ENCODE measurements around the gene P2RY13.

Gene P2RY13

GRCh38 chr3:151329363-151329762, at the start of gene P2RY13:
TSS of gene P2RY13 (minus strand) at chr3:151329549. CDS start at chr3:151329528, 21 bp downstream.
- DNase-seq: no peak

- DNase-seq: no peak
Measured at GRCh38 chr3:151377768-151378385, 48.5 kb upstream of the P2RY13 start.

- DNase-seq: no peak
Measured at GRCh38 chr3:151372063-151372820, 42.9 kb upstream of the P2RY13 start.

GRCh38 chr3:151371526-151371925, 42.2 kb upstream of the P2RY13 start:
- DNase-seq: no peak

GRCh38 chr3:151367448-151367847, 38.1 kb upstream of the P2RY13 start:
- no peak for DNase-seq

- no peak for DNase-seq
Measured at GRCh38 chr3:151366993-151367392, 37.6 kb upstream of the P2RY13 start.

- DNase-seq: no peak
Measured at GRCh38 chr3:151362751-151363174, 33.4 kb upstream of the P2RY13 start.

GRCh38 chr3:151357463-151357850, 28.1 kb upstream of the P2RY13 start:
- DNase-seq: no peak

- DNase-seq: no peak
Measured at GRCh38 chr3:151356794-151357462, 27.6 kb upstream of the P2RY13 start.

- no peak for DNase-seq
Measured at GRCh38 chr3:151351648-151352047, 22.3 kb upstream of the P2RY13 start.

- DNase-seq: no peak
Measured at GRCh38 chr3:151351219-151351618, 21.9 kb upstream of the P2RY13 start.

- DNase-seq: no peak
Measured at GRCh38 chr3:151350656-151351055, 21.3 kb upstream of the P2RY13 start.

GRCh38 chr3:151347432-151347831, 18.1 kb upstream of the P2RY13 start:
- DNase-seq: no peak

- no peak for DNase-seq
Measured at GRCh38 chr3:151346292-151346691, 16.9 kb upstream of the P2RY13 start.

GRCh38 chr3:151345859-151346258, 16.5 kb upstream of the P2RY13 start:
- DNase-seq: no peak

- no peak for DNase-seq
Measured at GRCh38 chr3:151331696-151332095, 2.3 kb upstream of the P2RY13 start.

- DNase-seq: no peak
Measured at GRCh38 chr3:151330899-151331298, 1.6 kb upstream of the P2RY13 start.

- DNase-seq: no peak
Measured at GRCh38 chr3:151330379-151330778, 1.0 kb upstream of the P2RY13 start.

GRCh38 chr3:151328298-151328995, 902 bp downstream of the P2RY13 start:
- DNase-seq: peak; percentile 30

- DNase-seq: no peak
Measured at GRCh38 chr3:151327571-151328198, 1.7 kb downstream of the P2RY13 start.

GRCh38 chr3:151322511-151322910, 6.8 kb downstream of the P2RY13 start:
- no peak for DNase-seq

- DNase-seq: no peak
Measured at GRCh38 chr3:151321526-151321925, 7.8 kb downstream of the P2RY13 start.

GRCh38 chr3:151320131-151320530, 9.2 kb downstream of the P2RY13 start:
- no peak for DNase-seq

Measured in CD4-positive, alpha-beta T cell treated with Interleukin-4 for 4 hours (primary cell).